Measurements from ENCODE around the gene CFAP57.
"Not testable (repeated sequence)": the region's sequence is repeated elsewhere in the genome, so short reads cannot be mapped to it uniquely, and the experiment has no call there.

CFAP57 gene

GRCh38 chr1:43177691-43178090 lies 5.6 kb downstream of the CFAP57 start:
- no peak for DNase-seq

DNA sequence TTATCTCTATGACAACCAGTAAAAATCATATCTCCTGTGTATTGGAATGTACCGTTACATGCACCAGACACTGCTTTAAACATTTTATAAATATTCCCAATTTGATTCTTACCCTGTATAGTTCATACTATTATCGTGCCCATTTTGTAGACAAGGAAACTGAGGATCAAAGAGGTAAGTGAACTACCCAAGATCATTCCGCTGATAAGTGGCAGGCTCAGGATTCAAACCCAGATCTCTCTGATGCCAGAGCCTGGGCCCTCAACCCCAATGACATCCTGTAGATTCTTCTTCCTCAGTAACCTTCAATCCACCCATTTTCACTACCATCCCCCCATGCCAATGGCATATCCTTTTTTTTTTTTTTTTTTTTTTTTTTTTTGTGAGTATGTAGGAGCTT lies 12.3 kb downstream of the CFAP57 start:
- no peak for DNase-seq

GRCh38 chr1:43184995-43185394 lies 12.9 kb downstream of the CFAP57 start:
- no peak for DNase-seq

DNA sequence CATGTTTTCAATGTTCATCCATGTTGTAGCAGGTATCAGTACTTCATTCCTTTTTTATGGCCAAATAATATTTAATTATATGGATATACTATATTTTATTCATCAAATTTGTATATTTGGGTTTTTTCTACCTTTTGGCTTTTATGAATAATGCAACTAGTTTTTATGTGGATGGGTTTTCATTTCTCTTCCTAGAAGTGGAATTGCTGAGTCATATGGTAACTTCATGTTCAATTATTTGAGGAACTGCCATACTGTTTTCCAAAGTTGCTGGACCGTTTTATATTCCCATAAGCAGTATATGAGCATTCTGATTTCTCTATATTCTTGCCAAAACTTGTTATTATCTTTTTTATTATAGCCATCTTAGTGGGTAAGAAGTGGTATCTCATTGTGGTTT lies 16.0 kb downstream of the CFAP57 start:
- DNase-seq: no peak

- DNase-seq: no peak
These were observed 22.4 kb downstream of the CFAP57 start for GRCh38 chr1:43194509-43194908.

DNA sequence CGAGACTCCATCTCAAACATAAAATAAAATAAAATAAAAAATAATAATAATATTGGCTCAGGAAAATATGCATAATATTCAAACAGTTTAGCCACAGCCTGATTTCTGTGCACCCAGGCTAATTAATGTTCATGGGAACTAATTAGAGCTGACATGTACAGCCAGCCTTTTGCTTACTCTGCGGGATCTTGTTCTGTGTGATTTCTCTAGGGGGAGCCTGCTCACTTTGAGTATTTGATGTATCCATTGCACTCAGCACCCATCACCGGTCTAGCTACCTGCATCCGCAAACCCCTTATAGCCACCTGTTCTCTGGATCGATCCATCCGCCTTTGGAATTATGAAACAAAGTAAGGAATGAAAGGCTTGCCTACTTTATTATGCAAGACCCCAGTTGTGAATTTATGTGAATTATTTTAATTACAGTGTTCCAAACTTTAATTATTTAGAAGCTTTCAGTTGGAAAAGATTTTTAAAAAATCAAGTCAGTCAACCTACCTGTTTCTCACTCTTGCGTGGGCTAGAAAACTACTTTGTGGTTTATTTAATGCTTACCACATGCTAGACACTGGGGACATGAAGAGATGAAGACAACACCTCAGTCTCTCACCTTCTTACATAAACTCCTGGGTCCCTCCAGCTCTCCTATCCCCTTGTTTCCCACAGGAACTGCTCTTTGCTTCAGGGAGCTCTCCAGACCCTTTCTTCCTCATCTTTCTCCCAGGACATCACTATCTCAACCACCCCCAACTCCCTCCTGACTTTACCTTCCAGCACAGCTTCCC lies 25.4 kb downstream of the CFAP57 start:
- DNase-seq: no peak

DNA sequence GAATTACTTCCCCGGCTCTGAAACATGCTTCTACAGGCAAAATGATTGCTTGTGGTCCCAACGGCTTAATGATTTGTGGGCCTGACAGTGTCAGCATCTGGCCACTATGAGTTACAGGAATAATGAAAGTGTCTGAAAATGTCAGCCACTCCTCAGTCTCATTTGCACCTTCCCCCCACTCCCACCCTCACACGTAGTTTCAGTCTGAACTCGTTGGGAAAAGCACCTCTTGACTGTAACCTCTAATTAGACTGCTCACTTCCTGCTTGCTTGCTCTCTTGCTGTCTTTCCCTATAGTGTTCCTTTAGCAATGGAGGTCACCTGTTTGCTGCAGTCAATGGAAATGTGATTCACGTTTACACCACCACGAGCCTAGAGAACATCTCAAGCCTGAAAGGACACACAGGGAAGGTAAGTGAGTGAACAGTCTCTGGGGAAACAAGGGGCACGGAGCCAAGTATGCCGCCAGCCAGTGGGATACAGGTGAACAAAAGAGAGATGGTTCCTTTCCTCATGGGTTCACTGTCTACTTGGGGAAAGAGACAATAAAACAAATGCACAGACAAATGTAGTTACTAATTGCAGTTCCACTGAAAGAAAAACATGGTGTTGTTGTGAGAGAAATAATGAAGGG lies 27.1 kb downstream of the CFAP57 start:
- DNase-seq: no peak

- no peak for DNase-seq
These were observed 31.7 kb downstream of the CFAP57 start for GRCh38 chr1:43203859-43204258.

- no peak for DNase-seq
These were observed 32.3 kb downstream of the CFAP57 start for GRCh38 chr1:43204394-43204793.

GRCh38 chr1:43205671-43206070 lies 33.5 kb downstream of the CFAP57 start:
- no peak for DNase-seq

DNA sequence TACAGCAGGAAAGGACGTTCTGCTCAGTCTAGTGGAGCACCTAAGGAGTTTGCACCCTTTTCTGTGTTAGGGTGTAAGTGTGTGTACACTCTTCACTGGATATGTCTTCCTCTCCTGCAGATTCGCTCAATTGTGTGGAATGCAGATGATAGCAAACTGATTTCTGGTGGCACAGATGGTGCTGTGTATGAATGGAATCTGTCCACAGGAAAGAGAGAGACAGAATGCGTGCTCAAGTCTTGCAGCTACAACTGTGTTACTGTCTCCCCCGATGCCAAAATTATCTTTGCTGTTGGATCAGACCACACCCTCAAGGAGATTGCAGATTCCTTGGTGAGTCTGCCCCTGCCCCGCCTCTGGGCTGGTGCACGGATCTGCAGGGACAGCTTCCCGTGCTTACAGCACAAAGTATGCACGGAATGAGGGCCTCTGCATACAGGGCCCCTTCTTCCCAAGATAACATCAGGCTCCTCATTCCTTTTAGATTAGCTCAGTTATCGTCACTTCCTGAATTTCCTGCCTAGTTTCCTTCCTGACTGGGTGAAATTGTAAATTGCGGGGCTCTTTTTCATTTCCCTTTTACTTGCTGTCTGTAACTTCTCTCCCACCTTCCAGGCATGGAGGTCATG lies 34.6 kb downstream of the CFAP57 start:
- DNase-seq: no peak

- DNase-seq: no peak
These were observed 35.2 kb downstream of the CFAP57 start for GRCh38 chr1:43207229-43207853.

- DNase-seq: not testable (repeated sequence)
These were observed 36.1 kb downstream of the CFAP57 start for GRCh38 chr1:43208277-43208676.

DNA sequence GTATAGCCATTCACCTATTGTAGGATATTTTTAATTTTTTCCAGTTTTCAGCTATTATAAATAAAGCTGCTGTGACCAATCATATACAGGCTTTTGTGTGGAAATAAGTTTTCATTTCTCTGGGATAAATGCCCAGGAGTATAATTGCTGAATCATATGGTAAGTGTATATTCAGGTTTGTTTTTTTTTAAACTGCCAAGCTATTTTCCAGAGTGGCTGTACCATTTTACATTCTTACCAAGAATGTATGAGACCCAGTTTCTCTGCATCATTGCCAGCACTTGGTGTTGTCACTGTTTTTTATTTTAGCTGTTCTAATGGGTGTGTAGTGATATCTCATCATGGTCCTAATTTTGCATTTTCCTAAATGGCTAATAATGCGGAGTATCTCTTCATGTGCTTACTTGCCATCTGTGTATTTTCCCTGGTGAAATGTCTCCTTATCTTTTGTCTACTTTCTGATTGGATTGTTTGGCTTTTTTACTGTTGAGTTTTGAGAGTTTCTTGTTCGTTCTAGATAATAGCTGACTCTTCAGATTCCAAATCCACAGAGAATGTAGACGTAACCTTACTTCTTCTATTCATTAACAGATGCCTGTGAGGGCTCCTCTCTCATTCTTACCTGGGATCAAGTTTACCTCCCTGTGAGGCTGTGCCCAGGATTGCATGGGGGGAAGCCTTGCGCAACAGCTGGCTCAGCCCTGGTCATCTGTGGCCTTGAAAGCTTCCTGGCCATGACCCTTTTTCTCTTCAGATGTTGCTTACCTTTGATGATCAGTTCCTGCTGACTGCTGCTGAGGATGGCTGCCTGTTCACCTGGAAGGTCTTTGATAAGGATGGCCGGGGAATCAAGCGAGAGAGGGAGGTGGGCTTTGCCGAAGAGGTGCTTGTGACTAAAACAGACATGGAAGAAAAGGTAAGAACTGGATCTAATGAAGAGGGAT lies 42.6 kb downstream of the CFAP57 start:
- DNase-seq: no peak

DNA sequence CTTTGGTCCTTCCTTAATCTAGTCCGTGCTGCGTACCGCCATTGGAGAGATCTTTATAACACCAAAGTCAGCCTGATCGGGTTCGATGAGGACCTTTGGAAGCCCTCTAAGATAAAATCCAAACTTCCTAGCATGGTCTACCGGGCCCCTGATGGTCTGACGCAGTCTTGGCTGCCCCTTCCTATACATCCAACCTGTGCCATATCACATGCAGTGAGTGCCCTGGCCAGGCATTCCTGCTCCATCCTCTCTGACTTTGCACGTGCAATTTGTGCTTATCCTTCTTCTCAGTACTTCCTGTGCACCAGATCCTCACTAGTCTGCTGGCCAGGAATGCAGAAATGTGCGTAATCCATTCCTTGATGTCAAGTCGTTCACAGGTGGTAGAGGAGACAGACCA lies 45.6 kb downstream of the CFAP57 start:
- no peak for DNase-seq

DNA sequence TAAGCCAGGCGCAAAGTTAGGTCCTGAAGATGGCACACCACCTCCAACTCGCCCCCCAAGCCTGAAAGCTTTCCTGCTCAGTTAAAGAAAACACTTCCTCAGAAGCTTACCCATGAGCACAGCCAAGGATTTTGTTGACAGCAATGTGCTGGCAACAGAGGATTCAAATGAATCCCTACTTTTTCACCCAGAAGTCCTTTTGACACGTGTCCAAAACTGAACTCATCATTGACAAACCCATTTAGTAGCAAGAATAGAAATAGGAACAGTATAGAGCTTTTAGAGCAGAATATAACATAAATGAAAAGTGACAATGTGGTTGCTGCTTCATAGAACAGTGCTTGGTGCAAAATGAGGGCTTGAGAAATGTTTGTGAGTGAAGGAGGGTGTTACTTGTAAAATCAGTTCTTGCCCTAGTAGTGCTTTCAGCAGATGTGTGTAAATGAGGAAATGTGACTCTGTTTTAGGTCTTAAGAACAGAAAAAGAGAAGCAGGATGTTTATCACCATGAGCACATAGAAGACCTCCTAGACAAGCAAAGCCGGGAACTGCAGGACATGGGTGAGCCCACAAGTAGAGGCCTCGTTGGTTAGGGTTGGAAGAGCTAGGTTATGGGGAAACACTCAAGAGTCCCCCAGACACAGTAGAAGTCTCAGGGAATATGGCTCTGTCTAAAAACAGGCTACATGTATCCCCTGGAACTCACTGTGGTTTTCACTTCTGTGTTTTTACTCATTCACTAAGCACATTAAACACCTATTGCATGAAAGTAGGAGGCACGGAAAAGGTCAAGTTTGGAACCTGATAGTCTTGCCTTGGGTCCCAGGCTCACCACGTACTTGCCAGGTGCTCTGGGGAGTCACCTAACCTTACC lies 49.0 kb downstream of the CFAP57 start:
- DNase-seq: no peak

DNA sequence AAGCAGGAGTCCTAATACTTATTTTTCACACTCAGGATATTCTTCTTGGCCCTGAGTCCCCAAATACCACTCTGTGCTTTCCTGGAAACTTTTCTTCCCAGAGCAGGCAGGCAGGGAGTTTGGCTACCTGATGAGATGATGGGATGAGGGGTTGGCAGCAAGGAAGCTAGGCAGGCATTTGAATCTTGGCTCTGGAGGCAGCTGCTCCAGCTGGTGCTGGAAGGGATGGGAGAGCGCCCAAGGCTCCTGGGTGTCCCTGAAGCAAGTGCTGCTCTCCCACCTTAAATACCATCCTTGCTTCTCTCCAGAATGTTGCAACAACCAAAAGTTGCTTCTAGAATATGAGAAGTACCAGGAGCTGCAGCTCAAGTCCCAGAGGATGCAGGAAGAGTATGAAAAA lies 49.7 kb downstream of the CFAP57 start:
- no peak for DNase-seq

DNA sequence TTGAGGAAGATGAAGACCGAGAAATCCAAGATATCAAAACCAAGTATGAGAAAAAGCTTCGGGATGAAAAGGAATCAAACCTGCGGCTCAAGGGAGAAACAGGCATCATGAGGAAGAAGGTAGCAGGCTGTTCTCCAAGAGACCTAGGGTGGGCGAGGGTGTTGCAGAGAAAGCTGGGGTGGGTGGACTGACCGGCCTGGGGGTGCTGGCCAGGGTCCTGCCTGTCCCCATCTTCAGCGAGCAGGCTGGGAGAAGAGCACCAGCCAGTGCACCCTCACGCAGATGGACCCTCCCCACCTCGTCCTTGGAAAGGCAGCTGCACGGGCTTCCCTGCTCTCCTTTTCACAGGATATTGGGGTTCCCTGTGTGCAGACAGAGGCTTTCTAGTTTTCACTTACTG lies 50.7 kb downstream of the CFAP57 start:
- no peak for DNase-seq

GRCh38 chr1:43225168-43225567 lies 53.0 kb downstream of the CFAP57 start:
- no peak for DNase-seq

- DNase-seq: peak; percentile 91
These were observed 55.1 kb downstream of the CFAP57 start for GRCh38 chr1:43227143-43227764.

Measured in stimulated activated CD4-positive, alpha-beta T cell treated with anti-CD3 and anti-CD28 coated beads, Interleukin-2, amount 100 ng/mL, for 24 hours (primary cell).